Thyroid gland (tissue), 4 donors: Measurements from ENCODE around the gene TOM1. TPM values are rescaled to one million over a fixed set of nuclear protein-coding genes. Genes with fewer than 3 reads are reported as not detected.

ENCODE experiments used
- DNase-seq, 2 donors: peaks; one replicate each; pipeline ENCODE4 v3.0.0-alpha.2; 2019
- H3K27ac ChIP-seq, 3 donors: fragments of 200-600 bp; sonication (generic); 1 replicate in 2 of 3; 2 replicates in 1 of 3; pipeline ENCODE4 v1.5.1; 2016 to 2019; ENCODE audit warnings: mild to moderate bottlenecking in 1 of 3, moderate library complexity in 1 of 3
- H3K27me3 ChIP-seq: fragments of 200-600 bp; sonication (generic); one replicate; pipeline ENCODE4 v1.5.1; 2019
- H3K36me3 ChIP-seq, 2 donors: fragments of 200-600 bp; sonication (generic); one replicate each; pipeline ENCODE4 v1.5.1; 2016 to 2019
- H3K4me1 ChIP-seq, 2 donors: fragments of 200-600 bp; sonication (generic); one replicate each; pipeline ENCODE4 v1.5.1; 2017 to 2019
- H3K4me3 ChIP-seq, 3 donors: fragments of 200-600 bp; sonication (generic); replicated peaks in 1 of 3; 1 replicate in 2 of 3; 2 replicates in 1 of 3; pipeline ENCODE4 v1.5.1; 2016; ENCODE audit warnings: mild to moderate bottlenecking in 1 of 3
- H3K9me3 ChIP-seq: fragments of 200-600 bp; sonication (generic); one replicate; pipeline ENCODE4 v1.5.1; 2017
- CTCF ChIP-seq, 6 experiments: fragments of 200-600 bp in 3 of 6; fragments of 450-650 bp in 3 of 6; sonication (generic) in 3 of 6; IDR thresholded peaks; one replicate each; pipeline ENCODE4 v1.5.1; 2016 to 2019; ENCODE audit warnings: antibody characterized with exemption in 6 of 6, mild to moderate bottlenecking in 2 of 6, inconsistent platforms in 1 of 6, moderate library complexity in 1 of 6
- POLR2A ChIP-seq, 2 donors: fragments of 450-650 bp; IDR thresholded peaks; one replicate each; pipeline ENCODE4 v1.6.1; 2017; ENCODE audit warnings: antibody characterized with exemption in 2 of 2, mild to moderate bottlenecking in 2 of 2, moderate library complexity in 1 of 2
- WGBS, 2 donors: methylation state at CpG; one replicate each; pipeline ENCODE4 v1.1.5; 2017; 5-methylcytosine and 5-hydroxymethylcytosine counted together
- intact Hi-C: fragments of 100-400 bp; cut with DNase I; formaldehyde crosslinking; loops from one replicate; pipeline ENCODE4 v1.15.1; 2023
- total RNA-seq, 4 donors: library from RNA; depleted of rRNA; stranded (reverse); fragments of >200 nt; gene quantifications; one replicate each; pipeline ENCODE4 v1.2.3, GENCODE V29; 2016

TOM1 gene
- total RNA-seq, 4 donors from 2014 or later = 60.5 to 87.1 (median 79.9) TPM

GRCh38 chr22:35367331-35367886 lies 67.7 kb downstream of the TOM1 start:
- 86 to 89% methylated on average over 9 of the region's 9 CpGs for WGBS, 2 donors
- no peaks in the 10 kb centered on the region for H3K9me3 ChIP-seq
- TF ChIP-seq POLR2A (IDR thresholded peaks at IDR 0.05) (no peak), CTCF (IDR thresholded peaks at IDR 0.05) (no peak)
- H3K4me3 ChIP-seq = no peak overlapping the region
- no peaks in the 10 kb centered on the region for H3K36me3 ChIP-seq
- no peaks in the 10 kb centered on the region for H3K27me3 ChIP-seq
- peaks cover 4 to 10% of the 10 kb centered on the region in 2 donors for H3K4me1 ChIP-seq
- intact Hi-C loops = no loop called here
- no peak for DNase-seq
- H3K27ac ChIP-seq = no peak overlapping the region

GRCh38 chr22:35368386-35368785 lies 68.7 kb downstream of the TOM1 start:
- Histone ChIP-seq H3K4me1 (peaks cover 4 to 6% of the 10 kb centered on the region in 2 donors), H3K9me3 (no peaks in the 10 kb centered on the region), H3K27ac (no peak overlapping the region), H3K4me3 (no peak overlapping the region), H3K36me3 (no peaks in the 10 kb centered on the region), H3K27me3 (no peaks in the 10 kb centered on the region)
- no peak for DNase-seq
- 82 to 84% methylated on average over 6 of the region's 6 CpGs for WGBS, 2 donors
- TF ChIP-seq POLR2A (IDR thresholded peaks at IDR 0.05) = no peak
- TF ChIP-seq CTCF (IDR thresholded peaks at IDR 0.05) = no peak
- intact Hi-C loops = no loop called here

GRCh38 chr22:35369996-35370395 lies 70.3 kb downstream of the TOM1 start:
- no peak for TF ChIP-seq CTCF (IDR thresholded peaks at IDR 0.05)
- no peak for TF ChIP-seq POLR2A (IDR thresholded peaks at IDR 0.05)
- intact Hi-C loops = no loop called here
- Histone ChIP-seq H3K4me3 (no peak overlapping the region), H3K9me3 (no peaks in the 10 kb centered on the region), H3K27me3 (no peaks in the 10 kb centered on the region), H3K27ac (no peak overlapping the region), H3K36me3 (no peaks in the 10 kb centered on the region), H3K4me1 (peaks cover 4 to 6% of the 10 kb centered on the region in 2 donors)
- 69 to 76% methylated on average over 2 of the region's 2 CpGs for WGBS, 2 donors
- no peak for DNase-seq

GRCh38 chr22:35373781-35374180 lies 74.1 kb downstream of the TOM1 start:
- no peak overlapping the region for H3K4me3 ChIP-seq
- WGBS, 2 donors = 85 to 89% methylated on average over 6 of the region's 6 CpGs
- no peaks in the 10 kb centered on the region for H3K27me3 ChIP-seq
- H3K4me1 ChIP-seq = peaks cover 20 to 26% of the 10 kb centered on the region in 2 donors
- H3K36me3 ChIP-seq = no peaks in the 10 kb centered on the region
- H3K27ac ChIP-seq = no peak overlapping the region
- no peaks in the 10 kb centered on the region for H3K9me3 ChIP-seq
- DNase-seq = no peak
- intact Hi-C loops = no loop called here
- no peak for TF ChIP-seq CTCF (IDR thresholded peaks at IDR 0.05)
- no peak for TF ChIP-seq POLR2A (IDR thresholded peaks at IDR 0.05)

- no peaks in the 10 kb centered on the region for H3K27me3 ChIP-seq
- H3K9me3 ChIP-seq = no peaks in the 10 kb centered on the region
- no peak overlapping the region for H3K27ac ChIP-seq
- peaks cover 22 to 31% of the 10 kb centered on the region in 2 donors for H3K4me1 ChIP-seq
- H3K36me3 ChIP-seq = no peaks in the 10 kb centered on the region
- no peak for TF ChIP-seq CTCF (IDR thresholded peaks at IDR 0.05)
- TF ChIP-seq POLR2A (IDR thresholded peaks at IDR 0.05) = no peak
- H3K4me3 ChIP-seq = no peak overlapping the region
- intact Hi-C loops = no loop called here
- DNase-seq = no peak
- 87 to 90% methylated on average over 3 of the region's 3 CpGs for WGBS, 2 donors
Measured at GRCh38 chr22:35375031-35375430, 75.3 kb downstream of the TOM1 start.
